ENCODE measurements around the gene DNAAF8.

Gene DNAAF8

DNA sequence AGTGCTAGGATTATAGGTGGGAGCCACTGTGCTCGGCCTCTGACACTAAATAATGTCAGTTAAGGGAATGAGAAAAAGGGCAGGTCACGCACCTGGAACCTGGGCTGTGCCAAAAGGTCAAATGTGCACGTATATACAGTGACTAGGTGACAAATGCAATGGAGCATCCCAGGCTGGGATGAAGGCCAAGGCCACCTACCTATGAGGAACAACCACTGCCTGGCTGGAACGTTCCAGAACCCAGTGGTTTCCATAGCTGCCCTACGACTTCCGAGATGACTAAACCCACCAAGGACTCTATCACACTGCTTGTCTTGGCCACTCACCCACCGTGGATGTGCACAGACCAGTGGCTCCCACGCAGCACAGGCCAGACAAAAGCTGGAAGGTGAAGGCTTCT, 16.6 kb downstream of the DNAAF8 start:
- TF ChIP-seq, protein P1, sequence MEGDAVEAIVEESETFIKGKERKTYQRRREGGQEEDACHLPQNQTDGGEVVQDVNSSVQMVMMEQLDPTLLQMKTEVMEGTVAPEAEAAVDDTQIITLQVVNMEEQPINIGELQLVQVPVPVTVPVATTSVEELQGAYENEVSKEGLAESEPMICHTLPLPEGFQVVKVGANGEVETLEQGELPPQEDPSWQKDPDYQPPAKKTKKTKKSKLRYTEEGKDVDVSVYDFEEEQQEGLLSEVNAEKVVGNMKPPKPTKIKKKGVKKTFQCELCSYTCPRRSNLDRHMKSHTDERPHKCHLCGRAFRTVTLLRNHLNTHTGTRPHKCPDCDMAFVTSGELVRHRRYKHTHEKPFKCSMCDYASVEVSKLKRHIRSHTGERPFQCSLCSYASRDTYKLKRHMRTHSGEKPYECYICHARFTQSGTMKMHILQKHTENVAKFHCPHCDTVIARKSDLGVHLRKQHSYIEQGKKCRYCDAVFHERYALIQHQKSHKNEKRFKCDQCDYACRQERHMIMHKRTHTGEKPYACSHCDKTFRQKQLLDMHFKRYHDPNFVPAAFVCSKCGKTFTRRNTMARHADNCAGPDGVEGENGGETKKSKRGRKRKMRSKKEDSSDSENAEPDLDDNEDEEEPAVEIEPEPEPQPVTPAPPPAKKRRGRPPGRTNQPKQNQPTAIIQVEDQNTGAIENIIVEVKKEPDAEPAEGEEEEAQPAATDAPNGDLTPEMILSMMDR (IDR thresholded peaks at IDR 0.05; ENCODE audit: control insufficient read depth, insufficient read depth, low read depth, low read length, missing control alignments) = no peak
- DNase-seq (ENCODE audit: low read depth) = no peak
- no peak overlapping the region for H3K4me3 ChIP-seq (ENCODE audit: control insufficient read depth, low read depth, low read length)

GRCh38 chr16:4752351-4753100, 18.2 kb downstream of the DNAAF8 start:
- DNase-seq (ENCODE audit: low read depth) = no peak
- H3K4me3 ChIP-seq (ENCODE audit: control insufficient read depth, low read depth, low read length) = no peak overlapping the region
- TF ChIP-seq, protein P1 (IDR thresholded peaks at IDR 0.05; ENCODE audit: control insufficient read depth, insufficient read depth, low read depth, low read length, missing control alignments) = no peak

DNA sequence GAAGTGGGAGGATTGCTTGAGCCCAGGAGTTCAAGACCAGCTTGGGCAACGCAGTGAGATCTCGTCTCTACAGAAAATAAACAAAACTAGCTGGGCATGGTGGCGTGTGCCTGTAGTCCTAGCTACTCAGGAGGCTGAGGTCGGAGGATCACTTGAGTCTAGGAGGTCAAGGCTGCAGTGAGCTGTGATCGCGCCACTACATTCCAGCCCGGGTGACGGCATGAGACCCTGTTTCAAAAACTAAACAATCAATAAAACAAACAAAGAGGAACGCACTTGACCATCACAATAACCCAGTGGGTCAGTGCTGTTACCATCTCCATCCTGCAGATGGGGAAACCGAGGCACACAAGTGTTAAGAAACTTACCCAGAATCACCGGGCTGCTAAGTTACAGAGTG, 18.9 kb downstream of the DNAAF8 start:
- H3K4me3 ChIP-seq (ENCODE audit: control insufficient read depth, low read depth, low read length) = no peak overlapping the region
- TF ChIP-seq, protein P1 (IDR thresholded peaks at IDR 0.05; ENCODE audit: control insufficient read depth, insufficient read depth, low read depth, low read length, missing control alignments) = no peak
- DNase-seq (ENCODE audit: low read depth) = no peak

DNA sequence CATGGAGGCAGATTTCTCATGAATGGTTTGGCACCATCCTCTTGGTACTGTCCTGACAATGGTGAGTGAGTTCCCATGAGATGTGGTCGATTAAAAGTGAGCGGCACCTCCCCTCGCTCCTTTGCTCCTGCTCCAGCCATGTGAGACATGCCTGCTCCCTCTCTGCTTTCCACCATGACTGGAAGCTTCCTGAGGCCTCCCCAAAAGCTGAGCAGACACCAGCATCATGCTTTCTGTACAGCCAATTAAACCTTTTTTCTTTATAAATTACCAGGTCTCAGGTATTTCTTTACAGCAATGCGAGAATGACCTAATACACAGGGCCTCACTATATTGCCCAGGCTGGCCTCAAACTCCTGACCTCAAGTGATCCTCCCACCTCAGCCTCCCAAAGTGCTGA, 20.5 kb downstream of the DNAAF8 start:
- DNase-seq (ENCODE audit: low read depth) = no peak
- TF ChIP-seq, protein P1 (IDR thresholded peaks at IDR 0.05; ENCODE audit: control insufficient read depth, insufficient read depth, low read depth, low read length, missing control alignments) = no peak
- H3K4me3 ChIP-seq (ENCODE audit: control insufficient read depth, low read depth, low read length) = no peak overlapping the region

DNA sequence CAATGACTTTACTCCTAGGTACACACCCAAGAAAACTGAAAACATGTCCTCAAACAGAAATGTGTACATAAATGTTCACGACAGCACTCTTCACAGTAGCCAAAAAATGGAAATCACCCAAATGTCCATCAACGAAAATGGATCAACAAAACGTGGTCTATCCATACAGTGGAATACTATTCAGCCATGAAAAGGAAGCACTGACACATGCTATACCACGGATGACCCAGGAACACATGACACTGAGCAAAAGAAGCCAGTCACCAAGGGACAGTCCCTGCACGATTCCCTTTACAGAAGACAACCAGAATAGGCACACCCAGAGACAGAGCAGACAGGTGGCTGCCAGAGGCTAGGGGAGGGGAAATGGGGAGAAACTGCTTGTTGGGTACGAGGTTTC, 21.4 kb downstream of the DNAAF8 start:
- DNase-seq (ENCODE audit: low read depth) = no peak
- TF ChIP-seq, protein P1 (IDR thresholded peaks at IDR 0.05; ENCODE audit: control insufficient read depth, insufficient read depth, low read depth, low read length, missing control alignments) = no peak
- no peak overlapping the region for H3K4me3 ChIP-seq (ENCODE audit: control insufficient read depth, low read depth, low read length)

GRCh38 chr16:4760221-4760910, 26.0 kb downstream of the DNAAF8 start:
- TF ChIP-seq, protein P1 (IDR thresholded peaks at IDR 0.05; ENCODE audit: control insufficient read depth, insufficient read depth, low read depth, low read length, missing control alignments) = no peak
- no peak for DNase-seq (ENCODE audit: low read depth)
- no peak overlapping the region for H3K4me3 ChIP-seq (ENCODE audit: control insufficient read depth, low read depth, low read length)
